HL-60/S4 (cell line): Measurements from ENCODE around the gene RXRA.

Source experiments
- in situ Hi-C: fragments of 300-500 bp; cut with MboI; formaldehyde crosslinking; loops from 2 replicates; pipeline ENCODE4 v1.14.3; 2022; ENCODE audit warnings: low sequenced_read_pairs

Gene RXRA

GRCh38 chr9:134427153-134427782 lies 101.0 kb downstream of the RXRA start:
- in situ Hi-C loops = no loop called here

- in situ Hi-C loops = no loop called here
These were observed 102.3 kb downstream of the RXRA start for GRCh38 chr9:134428559-134428958.

GRCh38 chr9:134429007-134429406 lies 102.8 kb downstream of the RXRA start:
- in situ Hi-C loops = no loop called here

GRCh38 chr9:134429481-134429880 lies 103.2 kb downstream of the RXRA start:
- in situ Hi-C loops = no loop called here

GRCh38 chr9:134431095-134431494 lies 104.8 kb downstream of the RXRA start:
- in situ Hi-C loops = no loop called here

- in situ Hi-C loops = no loop called here
These were observed 105.4 kb downstream of the RXRA start for GRCh38 chr9:134431626-134432025.

- in situ Hi-C loops = no loop called here
These were observed 106.2 kb downstream of the RXRA start for GRCh38 chr9:134432471-134432870.

- in situ Hi-C loops = no loop called here
These were observed 106.8 kb downstream of the RXRA start for GRCh38 chr9:134433101-134433500.

- in situ Hi-C loops = no loop called here
These were observed 107.9 kb downstream of the RXRA start for GRCh38 chr9:134433909-134434882.

- in situ Hi-C loops = no loop called here
These were observed 108.7 kb downstream of the RXRA start for GRCh38 chr9:134434894-134435506.

- in situ Hi-C loops = no loop called here
These were observed 109.5 kb downstream of the RXRA start for GRCh38 chr9:134435550-134436378.

GRCh38 chr9:134436379-134436762 lies 110.1 kb downstream of the RXRA start:
- in situ Hi-C loops = no loop called here

- in situ Hi-C loops = no loop called here
These were observed 110.7 kb downstream of the RXRA start for GRCh38 chr9:134436911-134437310.

- in situ Hi-C loops = no loop called here
These were observed 111.3 kb downstream of the RXRA start for GRCh38 chr9:134437403-134438194.

- in situ Hi-C loops = no loop called here
These were observed 112.0 kb downstream of the RXRA start for GRCh38 chr9:134438195-134438788.

- in situ Hi-C loops = no loop called here
These were observed 113.1 kb downstream of the RXRA start for GRCh38 chr9:134439368-134439784.

GRCh38 chr9:134440636-134441226 lies 114.5 kb downstream of the RXRA start:
- in situ Hi-C loops = no loop called here

GRCh38 chr9:134441227-134442084 lies 115.2 kb downstream of the RXRA start:
- in situ Hi-C loops = no loop called here
